Measurements from ENCODE around the gene POFUT2. TPM values are rescaled to one million over a fixed set of nuclear protein-coding genes. Genes with fewer than 3 reads are reported as not detected.
"Not testable (repeated sequence)": the region's sequence is repeated elsewhere in the genome, so short reads cannot be mapped to it uniquely, and the experiment has no call there.

Gene POFUT2
- total and polyA plus RNA-seq, 4 donors = 17.9 to 35.7 (median 26.1) TPM

DNA sequence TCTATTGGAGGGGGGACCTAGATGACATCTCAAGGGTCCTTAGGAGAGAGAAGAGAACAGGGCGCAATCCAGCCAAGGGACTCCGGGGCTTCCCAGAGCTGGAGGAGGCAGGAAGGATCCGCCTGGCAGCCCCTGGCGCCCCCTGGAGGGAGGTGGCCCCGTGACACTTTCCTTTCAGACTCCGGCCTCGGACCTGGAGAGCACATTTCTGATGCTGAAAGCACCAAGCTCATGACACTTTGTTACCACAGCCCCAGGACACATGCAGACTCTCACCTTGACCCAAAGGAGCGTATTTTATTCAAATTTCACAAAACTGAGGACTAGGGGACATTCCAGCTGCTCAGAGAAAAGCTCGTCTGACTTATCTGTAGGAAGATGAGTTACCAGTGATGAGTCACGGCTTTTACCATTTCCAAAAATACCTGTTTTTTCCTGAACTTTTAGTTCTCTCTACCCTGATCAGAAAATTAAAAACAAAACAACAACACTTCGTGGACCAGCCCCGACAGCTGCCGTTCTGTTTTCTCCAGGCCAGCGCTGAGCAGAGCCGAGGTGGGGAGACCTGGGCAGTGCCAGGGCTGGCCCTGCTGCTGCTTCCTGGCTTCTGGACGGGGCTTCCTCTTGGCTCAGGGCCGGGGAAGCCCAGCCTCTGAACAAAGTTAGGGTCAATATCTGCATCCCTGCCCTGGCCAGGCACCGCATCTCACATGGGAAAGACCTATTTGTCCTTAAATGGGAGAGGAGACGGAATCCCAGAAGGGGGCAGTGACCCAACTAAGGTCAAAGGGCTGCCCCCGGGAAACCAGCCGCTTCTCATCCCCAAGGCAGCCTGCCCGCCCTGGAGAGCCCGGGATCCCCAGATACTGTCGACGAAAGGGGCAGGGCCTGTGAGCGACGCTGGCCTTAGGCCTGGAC, 21.6 kb upstream of the POFUT2 start:
- Histone ChIP-seq H3K9me3 (ENCODE audit: control insufficient read depth in 4 of 4, insufficient read depth in 3 of 4, low read length in 3 of 4) (no peaks in the 10 kb centered on the region), H3K36me3 (ENCODE audit: control insufficient read depth in 4 of 4, insufficient read depth in 4 of 4, low read length in 4 of 4) (no peaks in the 10 kb centered on the region), H3K27ac (ENCODE audit: low read depth in 1 of 2, low read length in 1 of 2) (peak overlapping the region in 1 of 2 donors; percentile 96), H3K4me3 (no peak overlapping the region), H3K27me3 (ENCODE audit: control insufficient read depth in 3 of 3, insufficient read depth in 3 of 3, low read length in 2 of 3) (no peaks in the 10 kb centered on the region), H3K9ac (ENCODE audit: insufficient read depth in 1 of 2, low read length in 2 of 2) (no peak overlapping the region), H3K4me1 (ENCODE audit: control insufficient read depth in 5 of 5, insufficient read depth in 5 of 5, low read length in 5 of 5) (peaks cover 0 to 39% (median 29%) of the 10 kb centered on the region in 5 donors)
- 46 to 48% methylated on average over 27 of the region's 27 CpGs for WGBS, 2 donors
- TF ChIP-seq, protein P1, sequence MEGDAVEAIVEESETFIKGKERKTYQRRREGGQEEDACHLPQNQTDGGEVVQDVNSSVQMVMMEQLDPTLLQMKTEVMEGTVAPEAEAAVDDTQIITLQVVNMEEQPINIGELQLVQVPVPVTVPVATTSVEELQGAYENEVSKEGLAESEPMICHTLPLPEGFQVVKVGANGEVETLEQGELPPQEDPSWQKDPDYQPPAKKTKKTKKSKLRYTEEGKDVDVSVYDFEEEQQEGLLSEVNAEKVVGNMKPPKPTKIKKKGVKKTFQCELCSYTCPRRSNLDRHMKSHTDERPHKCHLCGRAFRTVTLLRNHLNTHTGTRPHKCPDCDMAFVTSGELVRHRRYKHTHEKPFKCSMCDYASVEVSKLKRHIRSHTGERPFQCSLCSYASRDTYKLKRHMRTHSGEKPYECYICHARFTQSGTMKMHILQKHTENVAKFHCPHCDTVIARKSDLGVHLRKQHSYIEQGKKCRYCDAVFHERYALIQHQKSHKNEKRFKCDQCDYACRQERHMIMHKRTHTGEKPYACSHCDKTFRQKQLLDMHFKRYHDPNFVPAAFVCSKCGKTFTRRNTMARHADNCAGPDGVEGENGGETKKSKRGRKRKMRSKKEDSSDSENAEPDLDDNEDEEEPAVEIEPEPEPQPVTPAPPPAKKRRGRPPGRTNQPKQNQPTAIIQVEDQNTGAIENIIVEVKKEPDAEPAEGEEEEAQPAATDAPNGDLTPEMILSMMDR (IDR thresholded peaks at IDR 0.05; ENCODE audit: control extremely low read depth, extremely low read depth) = peak; percentile 43
- ATAC-seq (ENCODE audit: insufficient read depth, low FRiP score) = no peak
- peak in 2 of 3 donors; percentile 64 to 75 for DNase-seq

- peaks cover 0 to 39% (median 29%) of the 10 kb centered on the region in 5 donors for H3K4me1 ChIP-seq (ENCODE audit: control insufficient read depth in 5 of 5, insufficient read depth in 5 of 5, low read length in 5 of 5)
- peak in 2 of 3 donors; percentile 22 to 60 for DNase-seq
- 33 to 39% methylated on average over 27 of the region's 27 CpGs for WGBS, 2 donors
- no peak for ATAC-seq (ENCODE audit: insufficient read depth, low FRiP score)
- TF ChIP-seq, protein P1 (IDR thresholded peaks at IDR 0.05; ENCODE audit: control extremely low read depth, extremely low read depth) = no peak
- H3K27ac ChIP-seq (ENCODE audit: low read depth in 1 of 2, low read length in 1 of 2) = peak overlapping the region in 1 of 2 donors; percentile 96
- no peaks in the 10 kb centered on the region for H3K27me3 ChIP-seq (ENCODE audit: control insufficient read depth in 3 of 3, insufficient read depth in 3 of 3, low read length in 2 of 3)
- H3K36me3 ChIP-seq (ENCODE audit: control insufficient read depth in 4 of 4, insufficient read depth in 4 of 4, low read length in 4 of 4) = no peaks in the 10 kb centered on the region
- H3K4me3 ChIP-seq = no peak overlapping the region
- no peaks in the 10 kb centered on the region for H3K9me3 ChIP-seq (ENCODE audit: control insufficient read depth in 4 of 4, insufficient read depth in 3 of 4, low read length in 3 of 4)
- H3K9ac ChIP-seq (ENCODE audit: insufficient read depth in 1 of 2, low read length in 2 of 2) = no peak overlapping the region
These were observed 20.7 kb upstream of the POFUT2 start for GRCh38 chr21:45308194-45309068.

- H3K4me3 ChIP-seq; H3K27me3 ChIP-seq (ENCODE audit: control insufficient read depth in 3 of 3, insufficient read depth in 3 of 3, low read length in 2 of 3); H3K36me3 ChIP-seq (ENCODE audit: control insufficient read depth in 4 of 4, insufficient read depth in 4 of 4, low read length in 4 of 4); DNase-seq; ATAC-seq (ENCODE audit: insufficient read depth, low FRiP score); H3K9ac ChIP-seq (ENCODE audit: insufficient read depth in 1 of 2, low read length in 2 of 2); H3K9me3 ChIP-seq (ENCODE audit: control insufficient read depth in 4 of 4, insufficient read depth in 3 of 4, low read length in 3 of 4): not testable (repeated sequence)
- H3K27ac ChIP-seq (ENCODE audit: low read depth in 1 of 2, low read length in 1 of 2) = peak overlapping the region in 1 of 2 donors; percentile 96
- H3K4me1 ChIP-seq (ENCODE audit: control insufficient read depth in 5 of 5, insufficient read depth in 5 of 5, low read length in 5 of 5) = peaks cover 0 to 39% (median 29%) of the 10 kb centered on the region in 5 donors
- 82 to 84% methylated on average over 17 of the region's 17 CpGs for WGBS, 2 donors
These were observed 20.0 kb upstream of the POFUT2 start for GRCh38 chr21:45307597-45308158.
